GM21619 (cell line): ENCODE data around the gene CA6.
"Not testable (repeated sequence)": the region's sequence is repeated elsewhere in the genome, so short reads cannot be mapped to it uniquely, and the experiment has no call there.

Source experiments
- ATAC-seq: cut with Tn5 transposase; IDR thresholded peaks from one replicate; pipeline ENCODE4 v1.9.1; 2021; ENCODE audit not compliant: unreplicated experiment

CA6 gene

GRCh38 chr1:8926707-8927694 is 18.7 kb upstream of the CA6 start:
- no peak for ATAC-seq

GRCh38 chr1:8930116-8930515 is 15.6 kb upstream of the CA6 start:
- ATAC-seq, result no peak

- ATAC-seq, result not testable (repeated sequence)
Observed at GRCh38 chr1:8937051-8937450, 8.6 kb upstream of the CA6 start.

- ATAC-seq, result no peak
Observed at GRCh38 chr1:8937701-8938100, 8.0 kb upstream of the CA6 start.

GRCh38 chr1:8938232-8938999 is 7.3 kb upstream of the CA6 start:
- ATAC-seq, result no peak

- ATAC-seq, result no peak
Observed at GRCh38 chr1:8939000-8939265, 6.7 kb upstream of the CA6 start.

- ATAC-seq, result no peak
Observed at GRCh38 chr1:8939362-8939995, 6.2 kb upstream of the CA6 start.

GRCh38 chr1:8941906-8942305 is 3.8 kb upstream of the CA6 start:
- no peak for ATAC-seq

- ATAC-seq, result no peak
Observed at GRCh38 chr1:8943498-8944405, 1.9 kb upstream of the CA6 start.

GRCh38 chr1:8947127-8947691 is 1.5 kb downstream of the CA6 start:
- no peak for ATAC-seq

- no peak for ATAC-seq
Observed at GRCh38 chr1:8950309-8950708, 4.6 kb downstream of the CA6 start.

- ATAC-seq, result no peak
Observed at GRCh38 chr1:8951231-8951630, 5.6 kb downstream of the CA6 start.

- ATAC-seq, result no peak
Observed at GRCh38 chr1:8955406-8955805, 9.7 kb downstream of the CA6 start.

- ATAC-seq, result no peak
Observed at GRCh38 chr1:8956461-8957349, 11.0 kb downstream of the CA6 start.

GRCh38 chr1:8962812-8963530 is 17.3 kb downstream of the CA6 start:
- no peak for ATAC-seq

GRCh38 chr1:8963963-8964362 is 18.3 kb downstream of the CA6 start:
- no peak for ATAC-seq

- no peak for ATAC-seq
Observed at GRCh38 chr1:8965121-8965820, 19.6 kb downstream of the CA6 start.

GRCh38 chr1:8966606-8967005 is 20.9 kb downstream of the CA6 start:
- ATAC-seq, result no peak
